CD4-positive, alpha-beta T cell treated with Interferon alpha-2 for 1 hour (primary cell): ENCODE measurements around the gene CHPT1.
A peak's percentile ranks its signal among the peaks of the same experiment; 100 is the strongest.

ENCODE experiments used
- DNase-seq, 2 donors: peaks; one replicate each; pipeline ENCODE4 v3.0.0-alpha.2; 2020 to 2022

CHPT1 gene

GRCh38 chr12:101686176-101686575 lies 11.3 kb upstream of the CHPT1 start:
- DNase-seq, result no peak

GRCh38 chr12:101690544-101691098 lies 6.8 kb upstream of the CHPT1 start:
- DNase-seq, result no peak

- DNase-seq, result no peak
Observed at GRCh38 chr12:101691503-101692096, 5.8 kb upstream of the CHPT1 start.

GRCh38 chr12:101694297-101694848 lies 3.1 kb upstream of the CHPT1 start:
- no peak for DNase-seq

- no peak for DNase-seq
Observed at GRCh38 chr12:101694986-101695385, 2.5 kb upstream of the CHPT1 start.

GRCh38 chr12:101695706-101696105 lies 1.7 kb upstream of the CHPT1 start:
- DNase-seq, result no peak

- no peak for DNase-seq
Observed at GRCh38 chr12:101696251-101697196, 916 bp upstream of the CHPT1 start.

- peak in 1 of 2 donors; percentile 11 for DNase-seq
Observed at GRCh38 chr12:101697930-101698799, 725 bp downstream of the CHPT1 start.

- peak in 1 of 2 donors; percentile 16 for DNase-seq
Observed at GRCh38 chr12:101698800-101699347, 1.4 kb downstream of the CHPT1 start.

GRCh38 chr12:101700299-101700820 lies 2.9 kb downstream of the CHPT1 start:
- no peak for DNase-seq

- no peak for DNase-seq
Observed at GRCh38 chr12:101703487-101703886, 6.0 kb downstream of the CHPT1 start.

GRCh38 chr12:101706403-101706802 lies 9.0 kb downstream of the CHPT1 start:
- DNase-seq, result no peak

- no peak for DNase-seq
Observed at GRCh38 chr12:101707131-101707782, 9.8 kb downstream of the CHPT1 start.

- DNase-seq, result no peak
Observed at GRCh38 chr12:101710288-101710687, 12.8 kb downstream of the CHPT1 start.

GRCh38 chr12:101713059-101713682 lies 15.7 kb downstream of the CHPT1 start:
- DNase-seq, result no peak

GRCh38 chr12:101713930-101714329 lies 16.5 kb downstream of the CHPT1 start:
- no peak for DNase-seq

GRCh38 chr12:101714877-101715444 lies 17.5 kb downstream of the CHPT1 start:
- DNase-seq, result no peak

GRCh38 chr12:101719566-101719965 lies 22.1 kb downstream of the CHPT1 start:
- no peak for DNase-seq

- no peak for DNase-seq
Observed at GRCh38 chr12:101720118-101720517, 22.7 kb downstream of the CHPT1 start.

GRCh38 chr12:101722392-101722791 lies 25.0 kb downstream of the CHPT1 start:
- no peak for DNase-seq

GRCh38 chr12:101727098-101727497 lies 29.7 kb downstream of the CHPT1 start:
- no peak for DNase-seq
